Activated T-helper 1 cell treated with Interleukin-2 at 50 U/mL for 16 hours (primary cell): ENCODE measurements around the gene PTTG1IP.
A peak's percentile ranks its signal among the peaks of the same experiment; 100 is the strongest.

Experiments used
- DNase-seq: peaks from one replicate; pipeline ENCODE4 v3.0.0-alpha.2; 2020; ENCODE audit warnings: low read depth

The PTTG1IP gene

DNA sequence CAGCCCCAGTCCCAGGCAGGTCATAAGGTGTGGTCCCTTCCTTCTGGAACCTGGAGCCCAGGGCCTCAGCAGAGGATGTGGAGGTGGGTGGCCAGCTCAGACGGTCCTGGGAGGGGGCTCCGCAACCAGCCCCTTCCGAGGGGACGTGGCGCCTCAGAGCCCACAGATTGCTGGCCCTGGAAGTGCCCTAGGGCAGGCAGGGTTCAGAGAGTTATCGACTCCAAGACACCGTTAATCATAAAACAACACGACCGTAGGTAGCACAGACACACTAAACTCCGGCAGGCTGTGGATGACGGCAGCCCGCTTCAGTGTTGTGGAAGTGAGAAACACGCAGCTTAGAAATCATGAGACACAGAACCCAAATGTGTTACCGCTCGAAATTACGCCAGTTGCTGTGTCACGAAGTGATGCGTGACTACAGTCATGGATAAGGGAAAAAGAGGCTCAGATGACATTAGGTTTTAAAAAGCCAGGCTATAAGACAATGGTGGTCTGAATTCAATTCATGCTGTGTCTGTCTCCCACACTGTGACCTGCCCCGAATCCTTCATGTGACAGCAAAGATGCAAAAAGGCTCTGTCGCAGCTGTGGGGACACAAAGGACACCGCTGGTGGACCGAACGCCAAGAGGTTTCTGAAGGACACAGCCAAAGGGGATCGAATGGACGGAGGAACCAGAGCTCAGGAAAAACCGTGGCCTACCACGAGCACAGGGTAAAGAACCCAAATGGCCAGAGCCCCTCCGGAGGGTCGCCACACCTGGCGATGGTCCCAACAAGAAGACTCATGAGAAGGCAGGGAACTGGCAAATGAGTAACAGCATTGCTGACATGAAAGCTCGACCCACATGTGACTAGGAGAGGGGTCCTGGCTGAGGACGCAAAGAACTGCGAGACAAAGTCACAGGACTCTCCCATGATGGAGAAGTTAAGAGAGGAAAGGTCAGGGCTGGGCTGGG, 53.9 kb downstream of the PTTG1IP start:
- no peak for DNase-seq

DNA sequence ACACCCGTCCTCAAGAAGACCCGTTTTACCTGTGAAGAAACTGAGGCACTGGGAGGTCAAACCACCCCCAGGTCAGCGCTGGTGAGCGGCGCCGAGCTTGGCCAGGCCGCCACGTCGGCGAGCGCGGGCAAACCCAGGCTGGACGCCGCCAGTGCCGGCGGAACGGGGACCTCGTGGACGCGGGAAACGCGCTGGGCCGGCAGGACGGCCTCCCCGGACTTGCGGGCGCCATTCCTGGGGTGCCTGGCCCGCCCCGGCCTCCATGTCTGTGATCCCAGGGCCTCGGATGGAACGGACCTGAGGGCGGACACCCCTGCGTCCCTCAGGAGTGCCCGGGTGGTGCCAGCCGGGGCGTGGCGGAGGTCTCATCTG, 54.9 kb downstream of the PTTG1IP start:
- DNase-seq = no peak

- peak; percentile 85 for DNase-seq
These were observed 55.4 kb downstream of the PTTG1IP start, which contains the start of gene SUMO3 for GRCh38 chr21:44817914-44818639. SUMO3 (minus strand) TSS chr21:44818062; CDS start chr21:44817968, 94 bp downstream.

DNA sequence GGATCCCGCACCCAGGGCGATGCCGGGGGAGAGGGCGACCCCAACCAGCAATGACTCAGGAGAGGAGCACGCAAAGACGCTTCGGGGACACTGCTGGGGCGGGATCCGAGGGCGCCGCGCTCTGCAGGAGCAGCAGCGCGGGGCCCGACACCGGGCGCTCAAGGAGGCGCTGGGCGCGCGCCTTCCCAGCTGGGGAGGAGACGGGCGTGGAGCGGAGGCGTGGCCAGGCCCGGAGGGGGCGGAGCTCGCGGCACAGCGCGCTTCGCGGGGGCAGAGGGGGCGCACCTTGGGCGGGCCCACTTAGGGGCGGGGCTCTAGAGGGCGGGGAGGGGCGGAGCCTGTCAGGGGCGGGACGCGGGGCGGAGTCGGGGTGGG, 56.0 kb downstream of the PTTG1IP start:
- DNase-seq = peak; percentile 92

DNA sequence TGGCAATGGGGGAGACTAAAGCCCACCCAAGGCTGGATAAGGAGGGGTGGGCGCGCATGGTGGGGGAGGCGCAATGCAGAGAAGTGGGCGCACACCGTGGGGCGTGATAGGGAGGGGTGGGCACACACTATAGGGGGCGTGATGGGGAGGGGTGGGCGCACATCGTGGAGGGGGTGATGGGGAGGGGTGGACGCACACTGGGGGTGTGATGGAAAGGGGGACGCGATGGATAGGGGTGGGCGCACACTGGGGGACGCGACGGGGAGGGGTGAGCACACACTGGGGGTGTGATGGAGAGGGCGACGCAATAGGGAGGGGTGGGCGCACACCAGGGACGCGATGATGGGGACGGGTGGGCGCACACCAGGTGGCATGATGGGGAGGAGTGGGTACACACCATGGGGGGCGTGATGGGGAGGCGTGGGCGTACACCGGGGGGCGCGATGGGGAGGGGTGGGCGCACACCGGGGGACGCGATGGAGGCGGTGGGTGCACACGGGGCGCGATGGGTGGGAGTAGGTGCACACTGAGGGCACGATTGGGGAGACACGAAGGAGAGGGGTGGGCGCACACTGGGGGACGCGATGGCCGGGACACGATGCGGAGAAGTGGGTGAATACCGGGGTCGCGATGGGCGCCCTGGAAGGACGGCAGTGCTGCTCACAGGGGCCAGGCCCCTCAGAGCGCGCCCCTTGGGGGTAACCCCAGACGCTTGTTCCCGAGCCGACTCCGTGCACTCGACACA, 56.6 kb downstream of the PTTG1IP start:
- no peak for DNase-seq

GRCh38 chr21:44815852-44816628, 57.5 kb downstream of the PTTG1IP start:
- DNase-seq = no peak

GRCh38 chr21:44815225-44815624, 58.3 kb downstream of the PTTG1IP start:
- no peak for DNase-seq

DNA sequence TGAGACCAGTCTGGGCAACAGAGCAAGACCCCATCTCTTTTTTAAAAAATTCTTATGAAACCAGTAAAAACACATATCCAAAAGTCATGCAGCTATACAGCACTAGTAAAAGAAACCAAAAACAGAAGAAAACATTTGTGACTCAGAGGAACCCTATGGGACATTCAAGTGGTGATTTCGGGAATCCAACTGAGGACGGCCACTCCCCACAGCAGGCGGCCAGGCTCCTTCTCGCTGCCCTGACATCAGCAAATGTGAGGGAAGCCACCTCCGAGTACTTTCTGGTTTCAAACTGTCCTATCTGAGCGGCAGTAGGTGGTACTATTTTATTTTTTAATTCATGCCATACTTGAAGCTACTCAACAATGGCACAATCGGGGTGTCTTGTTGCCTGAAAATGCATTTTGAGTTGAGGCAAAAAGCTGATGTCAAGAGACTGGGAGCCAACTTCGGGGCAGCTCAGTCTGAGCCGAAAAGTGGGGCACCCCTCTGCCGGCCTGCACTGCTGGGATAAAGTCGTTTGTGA, 58.9 kb downstream of the PTTG1IP start:
- DNase-seq = no peak

DNA sequence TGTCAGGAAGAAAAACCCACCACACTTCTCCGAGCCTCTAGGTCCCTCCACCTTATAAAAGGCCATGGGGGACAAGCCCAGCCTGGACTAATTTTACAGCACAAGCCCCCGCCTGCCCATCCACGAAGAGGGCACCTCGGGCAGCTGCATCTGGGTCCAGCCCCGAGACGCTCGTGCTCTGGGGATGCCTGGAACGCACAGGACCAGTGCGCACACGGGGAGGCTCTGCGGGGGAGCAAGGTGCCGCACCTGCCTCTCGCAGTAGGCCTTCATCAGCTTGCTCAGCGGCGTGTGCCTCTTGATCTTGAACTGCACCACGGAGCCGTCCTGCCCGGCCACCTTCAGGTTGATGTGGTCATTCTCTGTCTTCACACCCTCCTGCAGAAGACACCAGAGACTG, 59.8 kb downstream of the PTTG1IP start:
- no peak for DNase-seq

DNA sequence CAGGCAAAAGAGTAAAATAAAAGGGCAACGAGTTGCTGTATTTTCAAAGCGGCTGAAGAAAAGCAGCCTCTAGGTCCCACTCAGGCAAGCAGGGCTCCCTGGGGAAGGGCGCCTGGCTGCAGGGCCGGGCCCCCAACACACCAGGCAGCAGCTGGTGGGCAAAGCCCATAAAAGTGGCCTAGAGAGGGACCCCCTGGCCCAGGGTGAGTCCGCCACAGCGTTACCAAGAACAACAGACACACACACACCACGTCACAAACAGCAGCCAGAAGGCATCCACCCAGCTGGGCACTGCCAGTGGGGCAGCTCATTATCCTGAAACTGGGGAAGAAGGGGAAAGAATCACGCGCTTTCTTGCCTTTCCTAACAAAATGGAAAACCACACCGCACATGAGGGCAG, 60.3 kb downstream of the PTTG1IP start:
- no peak for DNase-seq

DNA sequence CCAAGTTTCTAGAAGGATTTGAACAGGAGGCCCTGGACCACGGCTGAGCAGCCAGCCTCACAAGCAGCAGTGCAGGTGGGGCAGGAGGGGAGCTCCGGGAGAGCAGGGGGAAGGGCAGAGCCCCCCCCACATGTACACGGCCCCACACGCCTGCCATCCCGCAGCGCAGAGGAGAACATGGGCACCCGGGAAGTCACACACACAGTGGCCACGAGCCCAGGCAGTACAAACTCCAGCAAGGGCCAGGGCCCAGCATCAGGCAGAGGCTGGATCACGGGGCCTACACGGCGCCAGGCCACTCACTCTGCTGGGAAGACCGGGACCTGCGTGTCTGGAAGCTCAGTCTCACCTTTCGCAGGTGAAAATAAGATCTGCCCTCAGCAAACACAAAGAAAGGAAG, 60.9 kb downstream of the PTTG1IP start:
- DNase-seq = no peak

DNA sequence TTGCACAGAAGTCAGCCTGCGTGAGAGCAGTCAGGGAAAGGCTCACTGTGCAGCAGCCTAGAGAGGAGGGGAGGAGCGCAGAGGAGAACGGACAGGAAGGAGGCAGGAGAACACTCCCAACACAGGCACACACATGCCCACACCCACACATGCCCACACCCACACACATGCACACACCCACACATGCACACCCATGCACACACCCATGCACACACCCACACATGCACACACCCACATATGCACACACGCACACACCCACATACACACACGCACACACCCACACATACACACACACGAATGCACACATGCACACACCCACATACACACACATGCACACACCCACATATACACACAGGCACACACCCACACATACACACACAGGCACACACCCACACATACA, 62.7 kb downstream of the PTTG1IP start:
- DNase-seq = no peak

- no peak for DNase-seq
These were observed 67.6 kb downstream of the PTTG1IP start for GRCh38 chr21:44805859-44806258.

- no peak for DNase-seq
These were observed 68.3 kb downstream of the PTTG1IP start for GRCh38 chr21:44805226-44805625.

- no peak for DNase-seq
These were observed 68.7 kb downstream of the PTTG1IP start for GRCh38 chr21:44804762-44805161.

GRCh38 chr21:44803651-44804050, 69.8 kb downstream of the PTTG1IP start:
- DNase-seq = no peak

DNA sequence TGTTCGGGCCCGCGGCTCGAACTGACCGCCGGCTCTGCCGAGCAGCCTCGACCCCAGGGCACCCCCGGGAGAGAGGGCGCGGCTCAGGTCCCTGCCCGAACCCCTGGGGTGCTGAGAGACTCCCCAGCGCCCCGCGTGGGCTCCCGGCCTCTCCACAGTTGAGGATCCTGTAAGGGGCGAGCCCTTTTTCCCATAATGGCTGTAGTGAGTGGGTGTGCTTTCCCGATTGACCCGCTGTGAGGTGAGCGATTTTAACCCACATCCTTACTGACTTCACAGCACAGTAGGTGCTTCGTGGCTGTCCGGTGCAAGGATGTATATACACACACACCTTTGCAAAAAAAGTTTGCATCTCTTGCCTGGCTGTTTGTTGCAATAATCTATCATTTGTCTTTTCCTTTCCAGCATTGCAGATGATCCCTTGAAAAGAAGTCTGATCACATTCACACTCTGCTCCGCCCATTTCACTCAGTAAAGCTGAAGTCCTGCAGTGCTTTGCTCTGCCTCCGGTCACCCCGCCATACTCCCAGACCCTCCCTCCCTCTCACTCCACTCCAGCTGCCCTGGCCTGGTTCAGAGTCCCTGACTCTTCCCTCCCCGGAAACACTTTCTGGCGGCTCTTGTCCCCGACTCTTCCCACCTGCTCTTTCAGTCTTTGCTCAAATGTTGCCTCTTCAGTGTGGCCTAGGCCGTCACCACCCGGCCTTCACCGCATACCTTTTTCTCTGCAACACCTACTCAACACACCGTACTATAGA, 70.9 kb downstream of the PTTG1IP start:
- DNase-seq = no peak

- DNase-seq = peak; percentile 82
These were observed 71.8 kb downstream of the PTTG1IP start, which contains the start of gene UBE2G2 for GRCh38 chr21:44801468-44802395. UBE2G2 (minus strand) TSS chr21:44801820; CDS start chr21:44801748, 72 bp downstream.

- no peak for DNase-seq
These were observed 72.5 kb downstream of the PTTG1IP start for GRCh38 chr21:44800971-44801467.
